ENCODE measurements around the gene LRRC27.
"Not testable (repeated sequence)": the region's sequence is repeated elsewhere in the genome, so short reads cannot be mapped to it uniquely, and the experiment has no call there.

LRRC27 gene

GRCh38 chr10:132292287-132293200 lies 39.4 kb upstream of the LRRC27 start:
- DNase-seq (ENCODE audit: low read depth in 2 of 2) = no peak
- no peak overlapping the region for H3K4me3 ChIP-seq (replicated peaks in 1 of 2; ENCODE audit: low read depth in 2 of 2, low read length in 2 of 2)
- TF ChIP-seq CTCF (IDR thresholded peaks at IDR 0.05; ENCODE audit: low read depth, low read length) = no peak

- TF ChIP-seq CTCF (IDR thresholded peaks at IDR 0.05; ENCODE audit: low read depth, low read length) = no peak
- H3K4me3 ChIP-seq (replicated peaks in 1 of 2; ENCODE audit: low read depth in 2 of 2, low read length in 2 of 2) = no peak overlapping the region
- no peak for DNase-seq (ENCODE audit: low read depth in 2 of 2)
Measured at GRCh38 chr10:132293201-132293812, 38.7 kb upstream of the LRRC27 start.

- no peak for TF ChIP-seq CTCF (IDR thresholded peaks at IDR 0.05; ENCODE audit: low read depth, low read length)
- DNase-seq (ENCODE audit: low read depth in 2 of 2) = no peak
- no peak overlapping the region for H3K4me3 ChIP-seq (replicated peaks in 1 of 2; ENCODE audit: low read depth in 2 of 2, low read length in 2 of 2)
Measured at GRCh38 chr10:132293813-132294520, 38.0 kb upstream of the LRRC27 start.

- no peak overlapping the region for H3K4me3 ChIP-seq (replicated peaks in 1 of 2; ENCODE audit: low read depth in 2 of 2, low read length in 2 of 2)
- DNase-seq (ENCODE audit: low read depth in 2 of 2) = no peak
- no peak for TF ChIP-seq CTCF (IDR thresholded peaks at IDR 0.05; ENCODE audit: low read depth, low read length)
Measured at GRCh38 chr10:132294561-132295318, 37.3 kb upstream of the LRRC27 start.

DNA sequence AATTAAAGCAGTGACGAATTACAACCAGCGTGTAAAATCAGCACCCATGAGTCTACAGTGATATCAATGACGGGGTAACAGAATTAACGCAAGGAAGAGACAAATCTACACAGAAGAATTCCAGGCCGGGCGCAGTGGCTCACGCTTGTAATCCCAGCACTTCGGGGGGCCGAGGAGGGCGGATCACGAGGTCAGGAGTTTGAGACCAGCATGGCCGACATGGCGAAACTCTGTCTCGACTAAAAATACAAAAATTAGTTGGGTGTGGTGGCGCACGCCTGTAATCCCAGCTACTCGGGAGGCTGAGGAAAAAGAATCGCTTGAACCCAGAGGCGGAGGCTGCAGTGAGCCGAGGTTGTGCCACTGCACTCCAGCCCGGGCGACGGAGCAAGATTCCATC lies 36.5 kb upstream of the LRRC27 start:
- DNase-seq (ENCODE audit: low read depth in 2 of 2) = not testable (repeated sequence)

DNA sequence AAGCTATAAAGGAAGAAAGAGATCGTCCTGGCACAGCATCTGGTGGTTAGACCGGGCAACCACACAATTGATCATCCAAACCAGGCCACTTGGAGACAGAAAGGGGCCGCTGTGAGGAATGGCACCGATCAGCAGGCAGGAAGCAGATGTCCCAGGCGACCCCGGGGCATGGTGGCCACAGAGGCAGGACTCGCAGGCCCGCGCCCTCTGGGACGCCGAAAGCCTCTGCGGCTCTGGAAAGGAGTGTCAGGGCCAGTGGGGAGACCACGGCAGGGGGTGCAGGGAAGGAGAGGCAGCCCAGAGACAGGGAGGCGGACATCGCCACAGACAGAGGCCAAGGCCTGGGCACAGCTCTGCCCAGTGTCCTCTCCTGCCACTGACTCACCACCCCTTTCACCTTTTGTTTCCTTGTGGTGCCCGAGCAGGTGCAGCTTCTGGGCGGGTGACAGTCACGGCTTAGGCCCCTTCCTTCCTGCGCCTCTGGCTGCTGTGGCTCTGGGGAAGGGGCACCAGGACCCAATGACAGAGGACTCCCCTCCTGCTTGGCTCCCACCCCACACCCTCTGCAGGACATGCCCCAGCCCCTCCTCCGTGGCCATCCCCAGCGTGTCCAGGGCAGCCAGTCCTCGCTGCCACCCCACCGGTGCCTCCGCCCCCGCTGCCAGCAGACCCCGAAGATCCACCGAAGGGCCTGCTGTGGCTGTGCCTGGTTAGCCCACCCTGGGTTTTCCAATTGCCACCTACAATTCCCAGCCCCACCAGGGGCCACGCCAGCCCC lies 35.1 kb upstream of the LRRC27 start:
- H3K4me3 ChIP-seq (replicated peaks in 1 of 2; ENCODE audit: low read depth in 2 of 2, low read length in 2 of 2) = no peak overlapping the region
- no peak for DNase-seq (ENCODE audit: low read depth in 2 of 2)
- TF ChIP-seq CTCF (IDR thresholded peaks at IDR 0.05; ENCODE audit: low read depth, low read length) = no peak

More for the DNA sequence above, 36.5 kb upstream of the LRRC27 start:
- H3K4me3 ChIP-seq (replicated peaks in 1 of 2; ENCODE audit: low read depth in 2 of 2, low read length in 2 of 2) = not testable (repeated sequence)
